Transverse colon (tissue), 4 donors: ENCODE data around the gene ATP1B3.

Source experiments
- CTCF ChIP-seq, 5 experiments: fragments of 200-600 bp in 3 of 5; fragments of 450-650 bp in 2 of 5; sonication (generic) in 3 of 5; IDR thresholded peaks; 1 replicate in 2 of 5; 2 replicates in 3 of 5; pipeline ENCODE4 v1.5.1; 2016 to 2017; ENCODE audit warnings: antibody characterized with exemption in 5 of 5, inconsistent platforms in 3 of 5, mild to moderate bottlenecking in 2 of 5, moderate library complexity in 1 of 5
- EP300 ChIP-seq: sonication (generic); formaldehyde crosslinking; IDR thresholded peaks from one replicate; pipeline ENCODE4 v1.6.1; 2017; ENCODE audit warnings: antibody characterized with exemption, low read depth
- POLR2A ChIP-seq: fragments of 450-650 bp; IDR thresholded peaks from one replicate; pipeline ENCODE4 v1.6.1; 2016; ENCODE audit warnings: antibody characterized with exemption, mild to moderate bottlenecking, moderate library complexity
- POLR2AphosphoS5 ChIP-seq, 3 donors: sonication (generic); formaldehyde crosslinking; IDR thresholded peaks; one replicate each; pipeline ENCODE4 v1.6.1; 2016; ENCODE audit warnings: antibody characterized with exemption in 3 of 3

- TF ChIP-seq POLR2A (no peak), CTCF (IDR thresholded peaks at IDR 0.05) (peak; percentile 85 to 93 (median 93)), EP300 (no peak), POLR2AphosphoS5 (IDR thresholded peaks at IDR 0.05) (peak in 2 of 3 donors; percentile 29 to 52)
Observed at GRCh38 chr3:141875374-141875892, 1.0 kb upstream of the ATP1B3 start.
